ENCODE results near the gene P4HTM.
"Not testable (repeated sequence)": the region's sequence is repeated elsewhere in the genome, so short reads cannot be mapped to it uniquely, and the experiment has no call there.

Gene P4HTM

GRCh38 chr3:48997714-48998637, 7.9 kb downstream of the P4HTM start:
- no peak overlapping the region for H3K27ac Mint-ChIP-seq
- H3K27me3 Mint-ChIP-seq, result no peaks in the 10 kb centered on the region
- no peaks in the 10 kb centered on the region for H3K9me3 Mint-ChIP-seq
- no peak overlapping the region for H3K4me3 Mint-ChIP-seq
- H3K4me1 Mint-ChIP-seq, result peaks cover 11% of the 10 kb centered on the region
- no peaks in the 10 kb centered on the region for H3K36me3 Mint-ChIP-seq

GRCh38 chr3:48999085-48999858, 9.2 kb downstream of the P4HTM start:
- H3K9me3 Mint-ChIP-seq, result no peaks in the 10 kb centered on the region
- peak overlapping the region; percentile 18 for H3K27ac Mint-ChIP-seq
- no peaks in the 10 kb centered on the region for H3K36me3 Mint-ChIP-seq
- peaks cover 11% of the 10 kb centered on the region for H3K4me1 Mint-ChIP-seq
- no peak overlapping the region for H3K4me3 Mint-ChIP-seq
- no peaks in the 10 kb centered on the region for H3K27me3 Mint-ChIP-seq

GRCh38 chr3:49001155-49001554, 11.1 kb downstream of the P4HTM start:
- Mint-ChIP-seq H3K27ac (peak overlapping the region; percentile 36), H3K27me3 (no peaks in the 10 kb centered on the region), H3K36me3 (no peaks in the 10 kb centered on the region), H3K4me1 (no peaks in the 10 kb centered on the region), H3K9me3 (no peaks in the 10 kb centered on the region), H3K4me3 (no peak overlapping the region)

- Mint-ChIP-seq H3K4me1 (peaks cover 24% of the 10 kb centered on the region), H3K36me3 (peaks cover 4% of the 10 kb centered on the region), H3K4me3 (no peak overlapping the region), H3K27me3 (no peaks in the 10 kb centered on the region), H3K27ac (no peak overlapping the region), H3K9me3 (no peaks in the 10 kb centered on the region)
These were observed 14.6 kb downstream of the P4HTM start for GRCh38 chr3:49004352-49005302.

GRCh38 chr3:49005303-49005680, 15.3 kb downstream of the P4HTM start:
- no peak overlapping the region for H3K27ac Mint-ChIP-seq
- peaks cover 4% of the 10 kb centered on the region for H3K36me3 Mint-ChIP-seq
- H3K9me3 Mint-ChIP-seq, result no peaks in the 10 kb centered on the region
- H3K4me1 Mint-ChIP-seq, result peaks cover 24% of the 10 kb centered on the region
- no peak overlapping the region for H3K4me3 Mint-ChIP-seq
- H3K27me3 Mint-ChIP-seq, result no peaks in the 10 kb centered on the region

- H3K27ac Mint-ChIP-seq, result no peak overlapping the region
- peak overlapping the region; percentile 99 for H3K4me3 Mint-ChIP-seq
- no peaks in the 10 kb centered on the region for H3K27me3 Mint-ChIP-seq
- H3K4me1 Mint-ChIP-seq, result peaks cover 24% of the 10 kb centered on the region
- no peaks in the 10 kb centered on the region for H3K9me3 Mint-ChIP-seq
- peaks cover 4% of the 10 kb centered on the region for H3K36me3 Mint-ChIP-seq
These were observed 16.0 kb downstream of the P4HTM start for GRCh38 chr3:49005998-49006397.

GRCh38 chr3:49006408-49007067, 16.5 kb downstream of the P4HTM start:
- Mint-ChIP-seq H3K36me3 (peaks cover 4% of the 10 kb centered on the region), H3K4me1 (peaks cover 24% of the 10 kb centered on the region), H3K4me3 (peak overlapping the region; percentile 99), H3K9me3 (no peaks in the 10 kb centered on the region), H3K27me3 (no peaks in the 10 kb centered on the region), H3K27ac (peak overlapping the region; percentile 99)

GRCh38 chr3:49007068-49007770, 17.2 kb downstream of the P4HTM start, which contains the start of gene WDR6:
WDR6 (plus strand) TSS chr3:49007391; CDS start chr3:49007432, 41 bp downstream.
- Mint-ChIP-seq H3K27ac (peak within 1 kb of the TSS; percentile 99), H3K4me1 (peaks cover 24% of the 10 kb centered on the region), H3K9me3 (no peaks in the 10 kb centered on the region), H3K27me3 (no peaks in the 10 kb centered on the region), H3K4me3 (peak within 1 kb of the TSS; percentile 99), H3K36me3 (peaks cover 4% of the 10 kb centered on the region)

- no peaks in the 10 kb centered on the region for H3K9me3 Mint-ChIP-seq
- no peaks in the 10 kb centered on the region for H3K27me3 Mint-ChIP-seq
- peak overlapping the region; percentile 99 for H3K4me3 Mint-ChIP-seq
- H3K36me3 Mint-ChIP-seq, result peaks cover 4% of the 10 kb centered on the region
- peaks cover 24% of the 10 kb centered on the region for H3K4me1 Mint-ChIP-seq
- H3K27ac Mint-ChIP-seq, result peak overlapping the region; percentile 99
These were observed 17.9 kb downstream of the P4HTM start for GRCh38 chr3:49007771-49008528.

GRCh38 chr3:49008627-49009026, 18.6 kb downstream of the P4HTM start:
- Mint-ChIP-seq H3K27ac (peak overlapping the region; percentile 71), H3K4me3 (peak overlapping the region; percentile 99), H3K4me1 (peaks cover 24% of the 10 kb centered on the region)
- H3K27me3 Mint-ChIP-seq, H3K9me3 Mint-ChIP-seq, H3K36me3 Mint-ChIP-seq: not testable (repeated sequence)

- Mint-ChIP-seq H3K36me3 (peaks cover 4% of the 10 kb centered on the region), H3K4me3 (peak overlapping the region; percentile 44), H3K27me3 (no peaks in the 10 kb centered on the region), H3K9me3 (no peaks in the 10 kb centered on the region), H3K27ac (peak overlapping the region; percentile 59), H3K4me1 (peaks cover 24% of the 10 kb centered on the region)
These were observed 19.4 kb downstream of the P4HTM start for GRCh38 chr3:49009396-49009795.

- Mint-ChIP-seq H3K27ac (no peak overlapping the region), H3K4me3 (no peak overlapping the region), H3K4me1 (peaks cover 25% of the 10 kb centered on the region), H3K36me3 (peaks cover 4% of the 10 kb centered on the region), H3K27me3 (no peaks in the 10 kb centered on the region), H3K9me3 (no peaks in the 10 kb centered on the region)
These were observed 22.5 kb downstream of the P4HTM start for GRCh38 chr3:49012441-49013017.

- H3K27ac Mint-ChIP-seq, result no peak overlapping the region
- H3K4me3 Mint-ChIP-seq, result no peak overlapping the region
- H3K36me3 Mint-ChIP-seq, result peaks cover 4% of the 10 kb centered on the region
- H3K4me1 Mint-ChIP-seq, result peaks cover 21% of the 10 kb centered on the region
- no peaks in the 10 kb centered on the region for H3K9me3 Mint-ChIP-seq
- H3K27me3 Mint-ChIP-seq, result no peaks in the 10 kb centered on the region
These were observed 23.2 kb downstream of the P4HTM start for GRCh38 chr3:49013113-49013737.
